SK-N-SH (cell line): ENCODE results near the gene RNF214. TPM values are rescaled to one million over a fixed set of nuclear protein-coding genes. Genes with fewer than 3 reads are reported as not detected.

Experiments
- CTCF ChIA-PET: fragments of 300-600, 350-600 bp; formaldehyde crosslinking; extraction: SDS; loops from one replicate; lab custom pipeline; 2021; lab: Yijun Ruan, JAX
- POLR2A ChIA-PET: fragments of 350-600 bp; sonication (Branson Sonifier 250); formaldehyde crosslinking; extraction: SDS; loops from one replicate; lab custom pipeline; 2020; ENCODE audit warnings: antibody characterized with exemption, inconsistent platforms; lab: Yijun Ruan, JAX
- DNase-seq: peaks from one replicate; pipeline ENCODE4 v3.0.0; 2012
- H2AFZ ChIP-seq: fragments of 200-600 bp; sonication (generic); 2 replicates; pipeline ENCODE4 v1.8.1; 2016; ENCODE audit warnings: antibody characterized with exemption, mild to moderate bottlenecking, low read depth
- H3F3A ChIP-seq: fragments of 200-600 bp; sonication (generic); replicated peaks from 2 replicates; pipeline ENCODE3; 2016; ENCODE audit warnings: antibody characterized with exemption, mild to moderate bottlenecking; ENCODE audit not compliant: insufficient read depth
- H3K27ac ChIP-seq, 2 experiments: fragments of 200-500 bp in 1 of 2; fragments of 200-600 bp in 1 of 2; sonication (Bioruptor generic) in 1 of 2; sonication (generic), shearing (Covaris generic) in 1 of 2; 2 replicates each; pipeline versions ENCODE4 v1.5.1 to v1.6.1; 2014 to 2016; ENCODE audit warnings: low read depth in 2 of 2, inconsistent platforms in 1 of 2, low read length in 1 of 2, mild to moderate bottlenecking in 1 of 2, mixed read lengths in 1 of 2
- H3K27me3 ChIP-seq: fragments of 200-600 bp; sonication (generic), shearing (Covaris generic); 2 replicates; pipeline ENCODE4 v1.6.1; 2016; ENCODE audit warnings: mixed run types; ENCODE audit not compliant: insufficient read depth
- H3K36me3 ChIP-seq, 2 experiments: fragments of 200-500 bp in 1 of 2; fragments of 200-600 bp in 1 of 2; sonication (Bioruptor generic) in 1 of 2; sonication (generic) in 1 of 2; replicated peaks in 1 of 2; 2 replicates each; pipeline versions ENCODE3 to v1.5.1; 2014 to 2016; ENCODE audit warnings: low read length in 1 of 2, mild to moderate bottlenecking in 1 of 2; ENCODE audit not compliant: insufficient read depth in 2 of 2, control insufficient read depth in 1 of 2
- H3K4me1 ChIP-seq, 2 experiments: fragments of 200-500 bp in 1 of 2; fragments of 200-600 bp in 1 of 2; sonication (Bioruptor generic) in 1 of 2; sonication (generic), shearing (Covaris generic) in 1 of 2; 2 replicates each; pipeline versions ENCODE4 v1.5.1 to v1.6.1; 2014 to 2016; ENCODE audit warnings: low read depth in 1 of 2, low read length in 1 of 2, mixed run types in 1 of 2; ENCODE audit not compliant: insufficient read depth in 2 of 2, control insufficient read depth in 1 of 2
- H3K4me2 ChIP-seq: fragments of 200-600 bp; sonication (generic), shearing (Covaris generic); 2 replicates; pipeline ENCODE4 v1.6.1; 2017; ENCODE audit warnings: mixed run types
- H3K4me3 ChIP-seq, 2 experiments: fragments of 200-500 bp in 1 of 2; fragments of 200-600 bp in 1 of 2; sonication (Bioruptor generic) in 1 of 2; sonication (generic), shearing (Covaris generic) in 1 of 2; 2 replicates each; pipeline versions ENCODE4 v1.5.1 to v1.8.1; 2014 to 2016; ENCODE audit warnings: low read depth in 2 of 2, inconsistent platforms in 1 of 2, low read length in 1 of 2, mild to moderate bottlenecking in 1 of 2, mixed read lengths in 1 of 2, moderate library complexity in 1 of 2
- H3K79me2 ChIP-seq: fragments of 200-600 bp; sonication (generic); 2 replicates; pipeline ENCODE4 v1.8.1; 2017; ENCODE audit warnings: mild to moderate bottlenecking; ENCODE audit not compliant: insufficient read depth
- H3K9ac ChIP-seq: fragments of 200-600 bp; sonication (generic); 2 replicates; pipeline ENCODE4 v1.6.1; 2017; ENCODE audit warnings: mixed run types
- H3K9me2 ChIP-seq: fragments of 200-600 bp; sonication (generic); 2 replicates; pipeline ENCODE4 v1.6.1; 2017; ENCODE audit warnings: mixed run types
- H3K9me3 ChIP-seq: fragments of 200-600 bp; sonication (generic); 2 replicates; pipeline ENCODE4 v1.6.1; 2017; ENCODE audit warnings: mixed run types, mild to moderate bottlenecking, moderate library complexity
- H4K20me1 ChIP-seq: fragments of 200-600 bp; sonication (generic); 2 replicates; pipeline ENCODE4 v1.6.1; 2017; ENCODE audit warnings: mild to moderate bottlenecking, mixed run types; ENCODE audit not compliant: insufficient read depth
- CTCF ChIP-seq: fragments of 200-600 bp; sonication (generic); IDR thresholded peaks from 2 replicates; pipeline ENCODE4 v1.6.1; 2017; ENCODE audit warnings: antibody characterized with exemption, mild to moderate bottlenecking, moderate library complexity
- ELF1 ChIP-seq: IDR thresholded peaks from 2 replicates; pipeline ENCODE4 v1.4.0; 2012
- EP300 ChIP-seq, 2 experiments: IDR thresholded peaks; 2 replicates each; pipeline versions ENCODE4 v1.4.0 to v1.6.1; 2012; ENCODE audit warnings: borderline replicate concordance in 1 of 2, low read depth in 1 of 2, low read length in 1 of 2
- FOSL2 ChIP-seq: IDR thresholded peaks from 2 replicates; pipeline ENCODE4 v1.4.0; 2012; ENCODE audit warnings: low read depth, mild to moderate bottlenecking, moderate library complexity, borderline replicate concordance
- FOXJ3 ChIP-seq: sonication (generic); formaldehyde crosslinking; IDR thresholded peaks from 2 replicates; pipeline ENCODE4 v1.5.1; 2020; ENCODE audit warnings: mild to moderate bottlenecking, missing genetic modification reagents
- FOXM1 ChIP-seq: IDR thresholded peaks from 2 replicates; pipeline ENCODE4 v1.4.0; 2012; ENCODE audit warnings: low read depth, mild to moderate bottlenecking
- IRF3 ChIP-seq: fragments of 150-350 bp; IDR thresholded peaks from 2 replicates; pipeline ENCODE4 v1.6.1; 2016; ENCODE audit warnings: mild to moderate bottlenecking, low read depth, low read length
- MXI1 ChIP-seq: IDR thresholded peaks from 2 replicates; pipeline ENCODE4 v1.6.1; 2012; ENCODE audit warnings: mild to moderate bottlenecking, low read depth, low read length, improper control_type of control experiment
- POLR2AphosphoS5 ChIP-seq: IDR thresholded peaks from 2 replicates; pipeline ENCODE4 v1.6.1; 2012; ENCODE audit warnings: low read depth, low read length
- RCOR1 ChIP-seq: fragments of 150-350 bp; IDR thresholded peaks from 2 replicates; pipeline ENCODE4 v1.6.1; 2017; ENCODE audit warnings: antibody characterized with exemption, low read length
- REST ChIP-seq: IDR thresholded peaks from 2 replicates; pipeline ENCODE4 v1.6.1; 2012; ENCODE audit warnings: mild to moderate bottlenecking, low read depth, low read length, moderate library complexity
- RXRA ChIP-seq: IDR thresholded peaks from 2 replicates; pipeline ENCODE4 v1.4.0; 2012; ENCODE audit warnings: low read depth, mild to moderate bottlenecking, borderline replicate concordance
- TAF1 ChIP-seq: IDR thresholded peaks from 2 replicates; pipeline ENCODE4 v1.6.1; 2012; ENCODE audit warnings: low read depth, mild to moderate bottlenecking, low read length, moderate library complexity, borderline replicate concordance
- TEAD4 ChIP-seq: IDR thresholded peaks from 2 replicates; pipeline ENCODE4 v1.4.0; 2012; ENCODE audit warnings: mild to moderate bottlenecking, borderline replicate concordance; ENCODE audit not compliant: insufficient read depth
- USF2 ChIP-seq: fragments of 150-350 bp; IDR thresholded peaks from 2 replicates; pipeline ENCODE4 v1.6.1; 2017; ENCODE audit warnings: antibody characterized with exemption, low read length, low read depth, borderline replicate concordance
- YY1 ChIP-seq: IDR thresholded peaks from 2 replicates; pipeline ENCODE4 v1.4.0; 2012; ENCODE audit warnings: low read depth, mild to moderate bottlenecking
- ZBTB33 ChIP-seq: IDR thresholded peaks from 2 replicates; pipeline ENCODE4 v1.4.0; 2012; ENCODE audit warnings: low read depth, borderline replicate concordance
- WGBS: methylation state at CpG from one replicate; pipeline ENCODE4 v1.1.6; 2017; ENCODE audit warnings: low lambda C conversion rate; 5-methylcytosine and 5-hydroxymethylcytosine counted together
- polyA plus RNA-seq, 3 experiments: library from polyadenylated mRNA; depleted of rRNA; stranded (reverse); fragments of >200 nt; gene quantifications; 2 replicates each; pipeline ENCODE4 v1.2.3, GENCODE V29; 2012

The RNF214 gene
- polyA plus RNA-seq, 1 of the 3 experiments (the other 2 are of a cell fraction), result 15.4 TPM

GRCh38 chr11:117204283-117205080 is 28.0 kb upstream of the RNF214 start:
- ChIA-PET POLR2A (interaction anchor here (0.6 kb wide), 1 partner anchor 66 kb away, joined by 3 read pairs; no protein-coding TSS in a partner anchor), CTCF (interaction anchor here (2.0 kb wide), 1 partner anchor 22 kb away, joined by 8 read pairs; no protein-coding TSS in a partner anchor)
- Histone ChIP-seq H3K9me2 (no peaks in the 10 kb centered on the region), H3K4me2 (no peak overlapping the region), H3K27me3 (no peaks in the 10 kb centered on the region), H3K79me2 (peaks cover 45% of the 10 kb centered on the region), H3K4me1 (peaks cover 0 to 7% of the 10 kb centered on the region in 2 experiments; a peak in 2 of 4 replicates), H4K20me1 (peaks cover 26% of the 10 kb centered on the region; the same call in 1 of the 2 replicates), H2AFZ (no peak overlapping the region), H3F3A (peaks cover 19% of the 10 kb centered on the region), H3K36me3 (peaks cover 0 to 23% of the 10 kb centered on the region in 2 experiments), H3K9me3 (no peaks in the 10 kb centered on the region), H3K4me3 (no peak overlapping the region), H3K27ac (no peak overlapping the region), H3K9ac (no peak overlapping the region)
- DNase-seq, result no peak
- 92% methylated on average over 9 of the region's 17 CpGs for WGBS
- TF ChIP-seq YY1 (no peak), CTCF (no peak), ELF1 (no peak), TAF1 (no peak), ZBTB33 (no peak), MXI1 (no peak), RCOR1 (no peak), EP300 (IDR thresholded peaks at IDR 0.05; ENCODE audit: borderline replicate concordance in 1 of 2, low read depth in 1 of 2, low read length in 1 of 2) (no peak), POLR2AphosphoS5 (no peak), TEAD4 (no peak), USF2 (no peak), FOXJ3 (CRISPR knock-in tag) (no peak), REST (no peak), FOSL2 (no peak), IRF3 (no peak), RXRA (no peak), FOXM1 (no peak)
